Measurements from ENCODE around the gene DHRS13.

DNA sequence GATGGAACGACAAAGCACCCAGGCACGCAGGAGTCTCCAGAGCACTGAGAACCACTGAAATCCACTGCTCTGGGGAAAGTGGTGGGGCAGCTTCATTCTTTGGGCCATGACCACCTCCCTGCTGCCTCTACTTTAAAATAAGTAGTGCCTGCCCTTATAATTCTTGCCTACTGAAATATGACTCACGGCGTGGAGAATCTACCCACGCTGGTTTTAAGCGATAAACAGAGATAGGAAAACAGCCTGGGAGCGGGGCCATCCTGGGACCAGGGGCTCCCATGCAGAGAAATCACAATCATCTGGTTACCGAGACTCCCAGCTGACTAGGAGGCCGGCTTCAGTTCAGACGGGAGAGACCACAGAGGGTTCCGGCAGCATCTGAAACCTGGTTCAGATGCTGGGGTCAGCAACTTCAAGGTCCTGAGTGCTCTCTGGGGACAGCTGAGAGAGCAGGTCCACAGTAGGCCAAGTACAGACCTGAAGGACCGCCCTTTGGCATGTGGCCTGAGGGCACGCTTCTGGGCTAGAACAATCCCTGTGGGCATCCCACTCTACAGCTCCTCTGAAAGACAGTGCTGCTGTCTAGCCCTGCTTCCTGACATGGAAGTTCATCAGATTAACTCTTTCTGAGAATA is 8.6 kb upstream of the DHRS13 start:
- TF ChIP-seq, protein P1, sequence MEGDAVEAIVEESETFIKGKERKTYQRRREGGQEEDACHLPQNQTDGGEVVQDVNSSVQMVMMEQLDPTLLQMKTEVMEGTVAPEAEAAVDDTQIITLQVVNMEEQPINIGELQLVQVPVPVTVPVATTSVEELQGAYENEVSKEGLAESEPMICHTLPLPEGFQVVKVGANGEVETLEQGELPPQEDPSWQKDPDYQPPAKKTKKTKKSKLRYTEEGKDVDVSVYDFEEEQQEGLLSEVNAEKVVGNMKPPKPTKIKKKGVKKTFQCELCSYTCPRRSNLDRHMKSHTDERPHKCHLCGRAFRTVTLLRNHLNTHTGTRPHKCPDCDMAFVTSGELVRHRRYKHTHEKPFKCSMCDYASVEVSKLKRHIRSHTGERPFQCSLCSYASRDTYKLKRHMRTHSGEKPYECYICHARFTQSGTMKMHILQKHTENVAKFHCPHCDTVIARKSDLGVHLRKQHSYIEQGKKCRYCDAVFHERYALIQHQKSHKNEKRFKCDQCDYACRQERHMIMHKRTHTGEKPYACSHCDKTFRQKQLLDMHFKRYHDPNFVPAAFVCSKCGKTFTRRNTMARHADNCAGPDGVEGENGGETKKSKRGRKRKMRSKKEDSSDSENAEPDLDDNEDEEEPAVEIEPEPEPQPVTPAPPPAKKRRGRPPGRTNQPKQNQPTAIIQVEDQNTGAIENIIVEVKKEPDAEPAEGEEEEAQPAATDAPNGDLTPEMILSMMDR (conservative IDR thresholded peaks at IDR 0.05 in 1 of 2, IDR thresholded peaks at IDR 0.05 in 1 of 2; ENCODE audit: extremely low read depth in 1 of 2, insufficient read depth in 1 of 2, low read depth in 1 of 2, low read length in 2 of 2): no peak
- TF ChIP-seq EZH2 (IDR thresholded peaks at IDR 0.05; ENCODE audit: borderline replicate concordance, low read length): no peak
